T-helper 2 cell (primary cell): ENCODE measurements around the gene PLP2.
"Not testable (repeated sequence)": the region's sequence is repeated elsewhere in the genome, so short reads cannot be mapped to it uniquely, and the experiment has no call there.

ENCODE experiments used
- DNase-seq, 5 experiments: peaks; one replicate each; pipeline versions ENCODE4 v3.0.0 to v3.0.0-alpha.2; 2012 to 2022
- total RNA-seq, 2 donors: gene quantifications; one replicate each; lab custom pipeline; 2026; lab: John Stamatoyannopoulos, UW

PLP2 gene, protein sequence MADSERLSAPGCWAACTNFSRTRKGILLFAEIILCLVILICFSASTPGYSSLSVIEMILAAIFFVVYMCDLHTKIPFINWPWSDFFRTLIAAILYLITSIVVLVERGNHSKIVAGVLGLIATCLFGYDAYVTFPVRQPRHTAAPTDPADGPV
- total RNA-seq: 83.2 reads per million in 2 donors

DNA sequence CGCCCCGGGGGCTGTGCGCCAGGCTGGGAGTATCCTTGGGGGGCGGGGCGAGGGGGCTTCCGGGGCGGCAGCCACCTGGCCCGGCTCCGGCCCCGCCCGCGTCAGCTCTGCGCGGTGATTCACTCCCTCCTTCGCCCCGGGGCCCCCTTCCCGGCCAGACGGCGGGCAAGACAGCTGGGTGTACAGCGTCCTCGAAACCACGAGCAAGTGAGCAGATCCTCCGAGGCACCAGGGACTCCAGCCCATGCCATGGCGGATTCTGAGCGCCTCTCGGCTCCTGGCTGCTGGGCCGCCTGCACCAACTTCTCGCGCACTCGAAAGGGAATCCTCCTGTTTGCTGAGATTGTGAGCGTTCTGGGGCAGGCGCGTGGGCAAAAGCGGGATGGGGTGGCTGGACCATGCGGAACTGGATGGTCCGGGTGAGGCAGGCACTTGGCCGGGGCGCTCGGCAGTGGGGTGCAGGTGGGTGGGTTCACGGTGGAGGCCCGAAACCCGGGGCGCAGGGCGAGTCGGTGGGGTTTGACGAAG is at the start of gene PLP2:
PLP2 (plus strand) TSS at position 147 of the 528 bp plus-strand sequence; CDS start at position 250, 103 bp downstream.
- peak; percentile 41 to 72 (median 56) for DNase-seq

DNA sequence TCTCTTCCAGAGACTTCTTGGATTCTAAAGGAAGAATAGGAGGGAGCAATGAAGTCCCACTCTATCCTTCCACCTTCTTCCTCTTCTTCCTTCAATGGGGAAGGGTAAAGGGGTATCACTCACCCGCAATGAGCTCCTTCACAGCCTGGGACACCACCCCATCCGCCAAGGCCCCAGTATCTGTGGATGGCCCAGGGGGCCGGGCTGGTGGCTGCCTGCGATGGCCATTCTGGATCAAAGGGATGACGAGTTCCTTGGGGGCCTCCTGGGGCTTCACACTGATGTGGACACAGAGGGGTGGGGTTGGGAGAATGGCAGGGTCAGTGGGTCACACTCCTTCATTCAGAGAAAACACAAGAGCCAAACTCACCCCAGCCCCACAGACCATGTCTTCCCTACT is 49.2 kb upstream of the PLP2 start:
- DNase-seq: no peak

DNA sequence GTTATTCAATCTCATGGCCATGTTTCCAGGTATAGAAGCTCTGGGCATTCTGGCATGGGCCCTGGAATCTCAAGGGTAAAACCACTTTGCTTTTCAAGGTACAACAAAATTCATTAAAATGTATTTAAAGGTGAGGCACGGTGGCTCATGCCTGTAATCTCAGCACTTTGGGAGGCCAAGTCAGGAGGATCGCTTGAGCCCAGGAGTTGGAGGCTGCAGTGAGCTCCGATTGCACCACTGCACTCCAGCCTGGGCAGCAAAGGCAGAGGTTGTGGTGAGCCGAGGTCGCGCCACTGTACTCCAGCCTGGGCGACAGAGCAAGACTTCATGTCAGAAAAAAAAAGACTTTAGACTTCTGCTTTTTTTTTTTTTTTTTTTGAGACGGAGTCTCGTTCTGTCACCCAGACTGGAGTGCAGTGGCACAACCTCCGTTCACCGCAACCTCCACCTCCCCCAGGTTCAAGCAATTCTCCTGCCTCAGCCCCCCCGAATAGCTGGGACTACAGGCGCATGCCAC is 43.9 kb upstream of the PLP2 start:
- DNase-seq: not testable (repeated sequence)

DNA sequence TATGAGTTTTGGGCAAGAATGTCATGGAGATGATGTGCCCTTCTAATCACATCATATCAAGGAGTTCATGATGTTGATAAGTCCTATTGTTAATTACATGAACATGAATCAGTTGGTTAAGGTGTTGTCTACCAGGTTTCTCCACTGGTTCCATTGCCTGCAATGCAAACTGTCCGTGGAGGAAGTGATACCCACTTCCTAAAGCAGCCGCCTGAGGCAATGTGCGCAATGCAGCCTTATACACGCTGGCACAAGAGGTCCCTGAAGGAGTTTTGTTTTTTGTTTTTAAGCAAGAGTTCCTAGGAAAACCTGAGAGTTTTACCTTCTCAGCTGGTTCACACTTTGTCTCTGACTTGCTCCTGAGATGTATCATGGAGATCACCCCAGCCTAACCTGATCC is 42.3 kb upstream of the PLP2 start:
- no peak for DNase-seq

DNA sequence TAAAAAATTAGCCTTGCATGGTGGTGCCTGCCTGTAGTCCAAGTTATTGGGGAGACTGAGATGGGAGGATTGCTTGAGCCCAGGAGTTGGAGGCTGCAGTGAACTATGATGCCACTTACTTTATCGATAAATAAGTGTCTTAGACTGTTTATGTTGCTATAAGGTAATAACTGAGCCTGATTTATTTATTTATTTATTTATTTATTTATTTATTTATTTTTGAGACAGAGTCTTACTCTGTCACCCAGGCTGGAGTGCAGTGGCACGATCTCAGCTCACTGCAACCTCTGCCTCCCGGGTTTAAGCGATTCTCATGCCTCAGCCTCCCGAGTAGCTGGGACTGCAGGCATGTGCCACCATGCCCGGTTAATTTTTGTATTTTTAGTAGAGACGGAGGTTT is 39.4 kb upstream of the PLP2 start:
- DNase-seq: not testable (repeated sequence)

DNA sequence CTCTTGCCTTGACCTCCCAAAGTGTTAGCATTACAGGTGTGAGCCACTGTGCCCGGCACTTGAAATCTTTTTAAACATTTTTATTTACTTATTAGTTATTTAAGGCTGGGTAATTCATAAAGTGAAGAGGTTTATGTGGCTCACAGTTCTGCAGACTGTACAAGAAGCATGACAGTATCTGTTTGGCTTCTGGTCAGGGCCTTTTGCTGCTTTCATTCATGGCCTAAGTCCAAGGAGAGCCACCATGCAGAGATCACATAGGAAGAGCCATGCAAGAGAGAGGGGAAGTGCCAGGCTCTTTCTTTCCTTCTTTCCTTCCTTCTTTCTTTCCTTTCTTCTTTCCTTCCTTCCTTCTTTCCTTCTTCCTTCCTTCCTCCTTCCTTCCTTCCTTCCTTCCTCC is 37.9 kb upstream of the PLP2 start:
- no peak for DNase-seq

DNA sequence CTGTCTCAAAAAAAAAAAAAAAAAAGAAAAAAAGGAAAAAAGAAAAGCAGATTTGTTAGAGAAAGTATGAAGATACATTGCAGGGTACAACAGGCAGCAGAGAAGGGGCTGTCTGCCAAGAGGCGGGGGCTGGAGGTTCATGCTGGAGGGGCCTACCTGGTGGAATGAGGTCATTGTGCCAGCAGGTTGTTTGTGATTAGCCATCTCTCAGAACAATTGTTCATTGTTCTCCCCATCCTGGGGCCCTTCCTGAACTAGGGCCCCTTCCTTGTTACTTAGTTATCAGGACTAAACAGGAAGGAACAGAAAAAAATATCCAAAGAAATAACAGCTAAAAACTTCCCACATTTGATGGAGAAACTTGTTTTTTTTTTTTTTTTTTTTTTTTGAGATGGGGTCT is 34.2 kb upstream of the PLP2 start:
- DNase-seq: no peak

DNA sequence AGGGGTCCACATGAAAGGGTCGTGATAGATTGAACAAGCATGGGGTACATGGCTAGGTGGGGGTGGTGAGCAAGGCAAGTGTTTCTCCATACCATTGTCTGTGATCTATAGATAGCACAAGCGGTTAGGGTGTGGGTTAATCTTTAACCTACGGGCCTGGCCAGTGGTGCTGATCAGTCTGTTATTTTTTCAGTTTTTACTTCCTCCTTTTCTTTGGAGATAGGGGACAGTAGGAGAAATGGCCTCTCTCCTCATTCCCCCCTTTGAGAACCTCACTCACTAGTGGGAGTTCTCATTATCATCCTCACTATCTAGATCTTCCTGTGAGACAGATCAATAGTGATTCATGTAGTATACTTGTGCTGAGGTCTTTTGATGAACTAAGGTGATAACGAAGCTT is 32.0 kb upstream of the PLP2 start:
- DNase-seq: peak in 1 of 5 experiments; percentile 13

DNA sequence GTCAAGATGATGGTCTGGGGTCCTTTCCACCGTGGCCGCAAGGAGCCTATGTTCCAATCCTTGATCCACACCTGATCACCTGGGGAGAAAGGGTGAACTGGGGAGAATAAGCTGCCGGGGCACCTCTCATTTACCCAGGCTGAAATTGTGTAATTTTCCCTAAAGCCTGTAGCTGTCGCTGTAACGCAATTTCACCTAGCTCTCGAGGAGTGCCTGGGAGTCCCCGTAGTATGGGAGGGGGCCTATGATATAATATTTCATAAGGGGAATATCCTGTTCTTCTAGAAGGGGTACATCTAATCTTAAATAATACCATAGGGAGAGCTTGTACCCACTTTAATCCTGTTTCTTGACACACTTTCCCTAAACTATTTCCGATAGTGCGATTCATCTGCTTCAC is 29.4 kb upstream of the PLP2 start:
- DNase-seq: peak in 1 of 5 experiments; percentile 32

DNA sequence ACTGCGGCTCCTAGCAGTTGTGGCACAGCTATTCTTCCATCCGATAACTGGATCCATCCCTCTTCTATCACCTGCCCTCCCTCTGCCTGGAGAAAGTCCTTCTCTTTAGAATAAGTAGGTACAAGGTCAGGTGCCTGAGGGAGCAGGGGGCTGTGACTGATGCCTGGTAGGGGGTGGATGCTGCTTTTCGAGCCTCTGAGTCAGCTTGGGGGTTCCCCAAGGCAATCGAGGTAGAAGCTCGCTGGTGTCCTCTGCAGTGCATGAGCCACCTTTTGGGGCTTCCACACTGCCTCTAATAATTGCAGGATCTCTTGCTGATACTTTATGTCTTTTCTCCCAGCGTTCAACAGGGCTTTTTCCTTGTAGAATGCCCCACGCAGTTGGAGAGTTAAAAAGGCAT is 28.5 kb upstream of the PLP2 start:
- not testable (repeated sequence) for DNase-seq

DNA sequence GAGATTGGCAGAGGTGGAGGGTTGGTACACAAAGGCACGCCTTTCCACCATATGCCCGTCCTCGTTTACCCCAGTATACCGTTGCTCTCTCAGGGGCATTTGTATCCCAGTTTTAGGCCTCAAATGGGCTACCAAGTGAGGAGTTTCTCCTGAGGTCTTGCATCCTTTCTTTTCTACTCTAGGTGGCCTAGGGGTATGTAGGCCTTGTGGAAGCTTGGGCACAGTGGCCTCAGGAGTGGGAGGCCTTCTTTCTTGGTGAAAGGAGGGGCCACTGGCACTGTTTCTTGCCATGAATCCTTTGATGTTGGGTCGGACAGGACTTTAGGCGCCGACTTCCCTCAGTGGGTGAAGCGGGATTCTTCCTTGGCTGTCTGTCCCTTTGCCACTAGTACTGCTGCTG is 24.4 kb upstream of the PLP2 start:
- DNase-seq: no peak

DNA sequence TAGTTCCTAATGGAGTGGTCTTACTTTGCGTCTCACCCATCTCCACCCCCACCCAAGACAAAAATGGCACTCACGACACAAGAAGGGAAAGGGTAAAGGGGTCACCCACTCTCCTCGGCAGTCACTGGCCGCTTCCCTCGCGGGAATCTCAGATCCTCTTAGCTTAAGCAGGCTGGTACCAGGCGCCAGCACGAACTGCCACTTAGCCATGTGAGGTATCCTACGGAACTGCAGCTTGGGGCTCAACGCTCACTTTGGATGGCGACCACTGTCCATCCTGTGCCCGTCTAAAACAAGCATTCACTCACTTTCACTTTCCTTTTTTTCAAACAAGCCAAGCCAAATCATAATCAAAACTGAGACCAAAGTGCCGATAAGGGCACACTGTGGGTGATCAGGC is 23.8 kb upstream of the PLP2 start:
- DNase-seq: no peak

DNA sequence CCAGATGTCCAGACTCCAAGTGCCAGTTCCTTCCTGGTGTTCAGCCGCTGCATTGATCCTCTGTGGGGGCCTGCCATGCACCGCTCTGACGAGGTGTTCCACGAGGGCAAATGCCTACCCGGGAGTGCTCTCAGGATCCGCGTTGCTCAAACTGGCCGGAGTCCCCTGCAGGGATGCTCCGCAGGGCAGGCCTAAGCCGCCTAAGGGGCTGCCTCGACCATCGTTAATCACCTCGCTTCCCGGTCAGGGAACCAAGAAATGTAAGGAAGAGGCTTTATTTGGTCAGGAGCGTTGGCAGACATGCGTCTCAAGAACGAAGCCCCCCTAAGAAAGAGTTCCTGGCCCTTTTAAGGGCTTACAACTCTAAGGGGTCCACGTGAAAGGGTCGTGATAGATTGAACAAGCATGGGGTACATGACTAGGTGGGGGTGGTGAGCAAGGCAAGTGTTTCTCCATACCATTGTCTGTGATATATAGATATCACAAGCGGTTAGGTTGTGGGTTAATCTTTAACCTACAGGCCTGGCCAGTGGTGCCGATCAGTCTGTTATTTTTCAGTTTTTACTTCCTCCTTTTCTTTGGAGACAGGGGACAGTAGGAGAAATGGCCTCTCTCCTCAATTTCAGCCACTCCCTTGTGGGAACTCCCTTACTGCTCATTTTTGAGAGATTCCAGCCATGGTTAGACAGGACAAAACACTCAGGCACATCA is 23.2 kb upstream of the PLP2 start:
- DNase-seq: not testable (repeated sequence)

DNA sequence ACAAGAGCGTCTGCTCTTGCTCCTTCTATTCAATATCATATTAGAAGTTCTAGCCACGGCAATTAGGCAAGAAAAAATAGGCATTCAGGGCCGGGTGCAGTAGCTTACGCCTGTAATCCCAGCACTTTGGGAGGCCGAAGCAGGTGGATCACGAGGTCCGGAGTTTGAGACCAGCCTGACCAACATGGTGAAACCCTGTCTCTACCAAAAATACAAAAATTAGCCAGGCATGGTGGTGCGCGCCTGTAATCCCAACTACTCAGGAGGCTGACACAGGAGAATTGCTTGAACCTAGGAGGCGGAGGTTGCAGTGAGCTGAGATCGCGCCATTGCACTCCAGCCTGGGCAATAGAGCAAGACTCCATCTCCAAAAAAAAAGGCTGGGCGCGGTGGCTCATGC is 22.4 kb upstream of the PLP2 start:
- DNase-seq: not testable (repeated sequence)

DNA sequence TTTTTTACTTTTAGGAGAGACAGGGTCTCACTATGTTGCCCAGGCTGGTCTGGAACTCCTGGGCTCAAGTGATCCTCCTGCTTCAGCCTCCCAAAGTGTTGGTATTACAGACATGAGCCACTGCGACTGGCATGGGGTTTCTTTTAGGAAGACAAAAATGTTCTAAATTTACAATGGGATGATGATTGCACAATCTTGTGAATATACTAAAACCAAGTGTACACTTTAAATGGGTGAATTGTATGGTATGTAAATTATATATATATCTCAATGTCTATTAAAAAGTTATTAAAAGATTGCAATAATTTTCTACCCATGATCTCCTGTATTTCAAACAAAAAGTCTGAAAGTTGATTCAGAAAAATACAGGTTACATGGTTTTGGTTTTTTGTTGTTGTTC is 18.2 kb upstream of the PLP2 start:
- DNase-seq: no peak

DNA sequence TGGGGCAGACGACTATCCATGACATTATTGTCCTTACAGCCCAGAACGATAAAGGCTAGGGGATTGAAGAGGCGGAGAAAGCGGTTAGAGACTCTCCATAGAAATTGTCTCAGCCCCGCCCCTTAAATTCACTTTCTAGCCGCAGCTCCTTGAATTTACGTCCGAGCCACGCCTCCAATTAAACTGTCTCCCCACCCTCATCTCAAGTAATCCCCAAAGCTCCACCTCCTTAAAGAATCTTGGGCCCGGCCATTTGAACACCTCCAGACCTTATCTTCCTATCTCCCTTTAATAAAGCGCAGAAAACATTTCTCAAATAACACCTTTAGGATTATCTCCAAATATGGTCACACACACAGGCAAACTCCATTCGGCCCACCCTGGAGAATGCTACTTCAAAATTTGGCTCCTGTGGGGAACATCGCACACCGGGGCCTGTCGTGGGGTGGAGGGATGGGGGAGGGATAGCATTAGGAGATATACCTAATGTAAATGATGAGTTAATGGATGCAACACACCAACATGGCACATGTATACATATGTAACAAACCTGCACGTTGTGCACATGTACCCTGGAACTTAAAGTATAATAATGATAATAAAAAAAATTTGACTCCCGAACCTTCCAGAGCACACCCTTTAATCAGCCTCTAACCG is 16.3 kb upstream of the PLP2 start:
- DNase-seq: peak in 2 of 5 experiments; percentile 25 to 78

DNA sequence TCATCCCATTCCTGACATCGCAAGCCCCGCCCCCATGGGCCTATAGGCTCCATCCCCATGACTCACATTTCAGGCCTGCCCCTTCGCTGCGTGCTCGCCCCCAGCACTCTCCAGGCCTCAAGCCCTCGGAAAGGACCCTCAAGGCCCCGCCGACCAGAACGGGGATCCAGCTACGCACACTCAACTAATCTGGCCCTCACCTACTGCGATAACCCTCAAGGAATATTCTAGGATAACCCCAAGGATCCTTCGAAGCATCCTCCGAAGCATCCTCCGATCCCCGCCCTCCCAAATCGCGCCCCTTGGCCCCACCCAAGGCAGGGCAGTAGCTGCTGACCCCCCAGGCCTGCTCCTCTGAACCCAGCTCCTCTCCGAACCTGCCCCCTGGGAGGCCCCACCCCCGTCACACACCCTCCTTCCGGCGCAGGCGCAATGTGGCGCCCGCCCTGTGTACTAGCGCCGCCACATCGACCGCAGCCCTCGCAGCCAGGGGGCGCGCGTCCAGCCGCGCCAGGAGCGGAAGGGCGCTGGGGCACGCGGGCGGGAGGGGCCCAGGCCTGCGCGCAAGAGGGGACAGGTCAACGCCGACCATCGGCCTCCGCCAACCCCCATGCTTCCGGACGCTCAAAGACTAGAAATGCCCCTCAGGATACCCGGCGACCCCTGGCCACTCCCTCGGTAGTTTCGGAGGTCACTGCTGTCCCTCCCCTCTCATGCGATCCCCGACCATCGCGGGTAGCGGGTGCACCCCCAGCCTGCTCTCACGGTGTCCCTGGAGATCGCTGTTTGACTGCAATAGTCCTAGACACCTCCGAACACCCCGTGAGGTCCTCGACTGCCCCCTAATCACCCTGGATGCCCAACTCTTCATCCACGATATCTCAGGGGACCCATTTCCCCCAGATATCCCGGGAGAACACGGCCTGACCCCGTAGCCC is 15.5 kb upstream of the PLP2 start:
- peak; percentile 65 to 87 (median 79) for DNase-seq

DNA sequence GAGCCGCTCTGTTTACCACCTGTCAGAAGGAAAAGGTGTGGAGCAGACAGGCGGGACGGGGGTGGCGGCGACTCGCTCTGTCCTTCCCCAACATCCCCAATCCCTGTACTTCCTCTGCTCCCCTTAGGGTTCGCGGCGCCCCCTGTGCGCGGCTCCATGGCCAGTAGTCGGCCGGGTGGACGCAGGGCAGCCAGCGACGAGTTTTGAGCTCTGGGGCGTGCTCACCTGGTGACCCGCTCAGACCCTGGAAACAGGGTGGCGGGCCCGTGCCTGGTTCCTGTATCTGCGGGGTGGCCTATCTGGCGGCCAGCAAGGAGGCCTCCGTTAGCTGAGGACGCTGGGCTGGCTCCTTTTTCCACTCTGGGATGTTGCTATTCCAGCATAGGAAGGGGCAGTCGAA is 14.5 kb upstream of the PLP2 start:
- no peak for DNase-seq

DNA sequence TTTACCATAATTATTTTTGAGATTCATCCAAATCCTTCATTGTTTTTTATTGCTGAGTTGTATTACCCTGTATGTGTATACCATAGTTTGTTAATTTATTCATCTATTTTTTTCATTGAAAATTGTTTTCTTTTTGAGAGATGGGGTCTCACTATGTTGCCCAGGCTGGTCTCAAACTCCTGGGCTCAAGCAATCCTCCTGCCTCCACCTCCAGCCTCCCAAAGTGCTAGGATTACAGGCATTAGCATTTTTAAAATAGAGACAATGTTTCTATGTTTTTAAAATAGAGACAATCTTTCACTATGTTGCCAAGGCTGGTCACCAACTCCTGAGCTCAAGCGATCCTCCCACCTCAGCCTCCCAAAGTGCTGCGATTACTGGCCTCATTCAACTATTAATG is 10.8 kb upstream of the PLP2 start:
- no peak for DNase-seq

DNA sequence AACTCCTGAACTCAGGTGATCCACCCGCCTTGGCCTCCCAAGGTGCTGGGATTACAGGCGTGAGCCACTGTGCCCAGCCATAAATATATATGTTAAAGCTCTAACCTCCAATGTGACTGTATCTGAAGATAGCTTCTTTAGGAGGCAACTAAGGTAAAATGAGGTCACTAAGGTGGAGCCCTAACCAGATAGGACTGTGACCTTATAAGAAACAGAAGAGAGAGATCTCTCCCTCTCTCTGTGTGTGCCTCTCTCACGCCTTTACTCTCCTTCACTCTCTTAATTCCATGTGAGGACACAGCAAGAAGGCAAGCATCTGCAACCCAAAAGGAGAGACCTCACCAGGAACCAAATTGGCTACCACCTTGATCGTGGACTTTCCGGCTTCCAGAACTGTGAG is 10.1 kb upstream of the PLP2 start:
- DNase-seq: no peak

DNA sequence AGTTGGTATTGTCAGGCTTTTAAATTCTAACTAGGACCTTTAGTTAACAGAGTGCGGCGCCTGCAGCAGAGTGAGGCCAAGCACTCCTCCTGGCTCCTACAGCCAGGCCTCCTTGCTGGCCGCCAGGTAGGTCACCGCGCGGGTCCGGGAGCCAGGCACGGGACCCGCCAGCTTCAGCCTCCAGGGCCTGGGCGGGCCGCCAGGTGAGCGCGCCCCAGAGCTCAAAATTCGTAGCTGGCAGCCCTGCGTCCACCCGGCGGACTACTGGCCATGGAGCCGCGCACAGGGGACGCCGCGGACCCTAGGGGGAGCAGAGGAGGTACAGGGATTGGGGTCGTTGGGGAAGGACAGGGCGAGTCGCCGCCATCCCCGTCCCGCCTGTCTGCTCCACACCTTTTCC is 9.1 kb upstream of the PLP2 start, which contains the start of gene MAGIX:
MAGIX (plus strand) TSS at position 139 of the 400 bp plus-strand sequence; CDS start at position 271, 132 bp downstream.
- DNase-seq: no peak
